Omental fat pad (tissue), 4 donors: ENCODE measurements around the gene ODAD3. TPM values are rescaled to one million over a fixed set of nuclear protein-coding genes. Genes with fewer than 3 reads are reported as not detected.

Source experiments
- ATAC-seq: fragments of 150-250 bp; one replicate; pipeline ENCODE4 v1.9.1; 2016; ENCODE audit warnings: mild to moderate bottlenecking, moderate library complexity; ENCODE audit not compliant: low FRiP score
- DNase-seq: peaks from one replicate; pipeline ENCODE4 v3.0.0-alpha.2; 2019; ENCODE audit warnings: low spot score
- CTCF ChIP-seq, 3 donors: fragments of 450-650 bp; IDR thresholded peaks; one replicate each; pipeline ENCODE4 v1.5.1; 2016 to 2017; ENCODE audit warnings: antibody characterized with exemption in 3 of 3, mild to moderate bottlenecking in 3 of 3, moderate library complexity in 2 of 3
- small RNA-seq: library from RNA; depleted of rRNA; stranded (forward); fragments of <200 nt; gene quantifications from one replicate; pipeline ENCODE3, GENCODE V24; 2016
- total RNA-seq, 4 donors: library from RNA; depleted of rRNA; stranded (reverse); fragments of >200 nt; gene quantifications; one replicate each; pipeline ENCODE4 v1.1.0, GENCODE V29; 2016

Gene ODAD3
- total RNA-seq, 4 donors from 2014 or later, result 0.46 TPM; not detected in 3

GRCh38 chr19:11377237-11377636 lies 57.7 kb downstream of the ODAD3 start:
- TF ChIP-seq CTCF (IDR thresholded peaks at IDR 0.05), result no peak
- peak; percentile 52 for DNase-seq
- ATAC-seq, result no peak

GRCh38 chr19:11375143-11375948 lies 59.6 kb downstream of the ODAD3 start:
- DNase-seq (no peak), ATAC-seq (no peak)
- TF ChIP-seq CTCF (IDR thresholded peaks at IDR 0.05), result no peak

- peak; percentile 95 for DNase-seq
- TF ChIP-seq CTCF (IDR thresholded peaks at IDR 0.05), result no peak
- ATAC-seq, result peak; percentile 99
Measured at GRCh38 chr19:11374433-11375142, 60.3 kb downstream of the ODAD3 start, which contains the start of gene SWSAP1. Gene SWSAP1, plus strand, starts transcription at chr19:11374666. Its CDS starts 15 bp downstream, at chr19:11374681.

DNA sequence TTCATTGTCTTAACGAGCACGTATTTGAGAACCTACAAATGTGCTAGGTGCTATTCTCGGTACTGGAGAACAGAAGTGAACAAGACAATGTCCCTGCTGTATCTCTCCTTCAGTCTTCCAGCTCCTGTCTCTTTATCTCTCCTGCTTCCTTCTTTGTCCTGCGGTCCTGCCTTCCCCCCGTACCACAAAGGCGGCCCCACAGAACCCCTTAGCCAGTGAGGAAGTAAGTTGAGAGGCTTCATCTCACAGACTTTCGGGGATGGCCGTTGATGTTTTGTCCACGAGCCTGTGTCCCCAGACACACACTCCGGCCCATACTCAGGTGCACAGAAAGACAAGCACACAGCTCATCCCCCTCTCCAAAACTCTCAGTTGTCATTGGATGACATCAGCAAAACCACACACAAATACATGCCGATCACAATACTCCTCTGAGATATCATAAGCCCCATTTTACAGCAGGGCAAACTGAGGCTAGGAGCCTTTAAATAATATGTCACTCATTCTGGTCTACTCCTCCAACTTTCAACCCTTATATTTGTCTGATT lies 61.0 kb downstream of the ODAD3 start:
- no peak for TF ChIP-seq CTCF (IDR thresholded peaks at IDR 0.05)
- no peak for DNase-seq
- ATAC-seq, result no peak

GRCh38 chr19:11373166-11373884 lies 61.6 kb downstream of the ODAD3 start:
- no peak for TF ChIP-seq CTCF (IDR thresholded peaks at IDR 0.05)

GRCh38 chr19:11370744-11371143 lies 64.2 kb downstream of the ODAD3 start:
- TF ChIP-seq CTCF (IDR thresholded peaks at IDR 0.05), result no peak
- ATAC-seq (no peak), DNase-seq (no peak)

More at GRCh38 chr19:11373166-11373884, 61.6 kb downstream of the ODAD3 start:
- ATAC-seq, result no peak
- DNase-seq, result no peak

Small RNA genes lying within 50 kb of the gene (small RNA-seq; reads per million reads assigned to genes)
- not detected for gene RF00019

Other genes with a start within 250 kb of the ODAD3 start
- 100 to 1,000 TPM; 177 to 383 (median 325) TPM for gene KANK2, start 237.6 kb downstream of the ODAD3 start, total RNA-seq
- 1 to 10 TPM; 1.2 to 4.7 (median 2.9) TPM for gene ANGPTL8, start 195.5 kb downstream of the ODAD3 start, total RNA-seq
- gene DOCK6, start 172.6 kb downstream of the ODAD3 start, total RNA-seq, result 100 to 1,000 TPM in 1 of 4 donors, 10 to 100 TPM in 3; 17.1 to 109 (median 41.4) TPM
- gene TSPAN16, start 139.0 kb downstream of the ODAD3 start, total RNA-seq, result not detected
- 10 to 100 TPM in 3 of 4 donors, 1 to 10 TPM in 1; 8.6 to 33.3 (median 16.8) TPM for gene RAB3D, start 95.5 kb downstream of the ODAD3 start, total RNA-seq
- 100 to 1,000 TPM; 144 to 252 (median 185) TPM for gene TMEM205, start 88.9 kb downstream of the ODAD3 start, total RNA-seq
- 10 to 100 TPM; 12.0 to 22.4 (median 16.6) TPM for gene CCDC159, start 88.6 kb downstream of the ODAD3 start, total RNA-seq
- gene PLPPR2, start 79.7 kb downstream of the ODAD3 start, total RNA-seq, result 10 to 100 TPM in 3 of 4 donors, 1 to 10 TPM in 1; 10.0 to 30.6 (median 13.9) TPM
- gene SWSAP1, start 60.5 kb downstream of the ODAD3 start, total RNA-seq, result 1 to 10 TPM in 3 of 4 donors, under 1 TPM in 1; 0.48 to 3.8 (median 1.6) TPM
- gene EPOR, start 50.8 kb downstream of the ODAD3 start, total RNA-seq, result 10 to 100 TPM in 1 of 4 donors, 1 to 10 TPM in 3; 3.8 to 13.7 (median 6.3) TPM
- 10 to 100 TPM in 1 of 4 donors, 1 to 10 TPM in 3; 5.9 to 22.9 (median 7.3) TPM for gene RGL3, start 15.8 kb downstream of the ODAD3 start, total RNA-seq
- 100 to 1,000 TPM in 1 of 4 donors, 10 to 100 TPM in 3; 65.6 to 101 (median 87.6) TPM for gene PRKCSH, start 514 bp upstream of the ODAD3 start, total RNA-seq
- not detected for gene ELAVL3, start 45.9 kb upstream of the ODAD3 start, total RNA-seq
- gene ZNF653, start 70.7 kb upstream of the ODAD3 start, total RNA-seq, result 1 to 10 TPM; 3.3 to 8.4 (median 5.3) TPM
- 10 to 100 TPM; 25.0 to 63.1 (median 33.2) TPM for gene ECSIT, start 94.0 kb upstream of the ODAD3 start, total RNA-seq
- gene CNN1, start 103.7 kb upstream of the ODAD3 start, total RNA-seq, result 10 to 100 TPM in 2 of 4 donors, 1 to 10 TPM in 2; 6.4 to 43.8 (median 14.5) TPM
- 10 to 100 TPM; 32.0 to 39.8 (median 33.7) TPM for gene ELOF1, start 124.1 kb upstream of the ODAD3 start, total RNA-seq
- gene ACP5, start 142.5 kb upstream of the ODAD3 start, total RNA-seq, result 100 to 1,000 TPM in 1 of 4 donors, 10 to 100 TPM in 3; 24.4 to 133 (median 36.1) TPM
- gene ZNF627, start 162.4 kb upstream of the ODAD3 start, total RNA-seq, result 10 to 100 TPM in 1 of 4 donors, 1 to 10 TPM in 3; 5.4 to 12.1 (median 6.2) TPM